ENCODE measurements around the gene GLUD2.
"Not testable (repeated sequence)": the region's sequence is repeated elsewhere in the genome, so short reads cannot be mapped to it uniquely, and the experiment has no call there.

Gene GLUD2

GRCh38 chrX:121047441-121048419 lies at the start of gene GLUD2:
GLUD2 (plus strand) TSS chrX:121047610; CDS start chrX:121047685, 75 bp downstream.
- peak in 1 of 2 donors; percentile 6 for DNase-seq (ENCODE audit: low read depth in 2 of 2)

- DNase-seq (ENCODE audit: low read depth in 2 of 2), result no peak
Measured at GRCh38 chrX:120999413-120999812, 48.0 kb upstream of the GLUD2 start.

- no peak for DNase-seq (ENCODE audit: low read depth in 2 of 2)
Measured at GRCh38 chrX:121000589-121000988, 46.8 kb upstream of the GLUD2 start.

- DNase-seq (ENCODE audit: low read depth in 2 of 2), result no peak
Measured at GRCh38 chrX:121008920-121009319, 38.5 kb upstream of the GLUD2 start.

GRCh38 chrX:121009764-121010163 lies 37.6 kb upstream of the GLUD2 start:
- DNase-seq (ENCODE audit: low read depth in 2 of 2), result no peak

GRCh38 chrX:121010218-121010617 lies 37.2 kb upstream of the GLUD2 start:
- DNase-seq (ENCODE audit: low read depth in 2 of 2), result no peak

GRCh38 chrX:121011254-121011653 lies 36.2 kb upstream of the GLUD2 start:
- no peak for DNase-seq (ENCODE audit: low read depth in 2 of 2)

GRCh38 chrX:121013897-121014455 lies 33.4 kb upstream of the GLUD2 start:
- DNase-seq (ENCODE audit: low read depth in 2 of 2), result no peak

GRCh38 chrX:121014826-121015225 lies 32.6 kb upstream of the GLUD2 start:
- no peak for DNase-seq (ENCODE audit: low read depth in 2 of 2)

GRCh38 chrX:121028419-121028818 lies 19.0 kb upstream of the GLUD2 start:
- DNase-seq (ENCODE audit: low read depth in 2 of 2), result no peak

GRCh38 chrX:121030083-121030482 lies 17.3 kb upstream of the GLUD2 start:
- no peak for DNase-seq (ENCODE audit: low read depth in 2 of 2)

- no peak for DNase-seq (ENCODE audit: low read depth in 2 of 2)
Measured at GRCh38 chrX:121032531-121032930, 14.9 kb upstream of the GLUD2 start.

GRCh38 chrX:121036137-121036536 lies 11.3 kb upstream of the GLUD2 start:
- DNase-seq (ENCODE audit: low read depth in 2 of 2), result no peak

GRCh38 chrX:121036951-121037350 lies 10.5 kb upstream of the GLUD2 start:
- no peak for DNase-seq (ENCODE audit: low read depth in 2 of 2)

- no peak for DNase-seq (ENCODE audit: low read depth in 2 of 2)
Measured at GRCh38 chrX:121050781-121051180, 3.4 kb downstream of the GLUD2 start.

GRCh38 chrX:121052122-121052521 lies 4.7 kb downstream of the GLUD2 start:
- DNase-seq (ENCODE audit: low read depth in 2 of 2), result no peak

- DNase-seq (ENCODE audit: low read depth in 2 of 2), result no peak
Measured at GRCh38 chrX:121062289-121062688, 14.9 kb downstream of the GLUD2 start.

- DNase-seq (ENCODE audit: low read depth in 2 of 2), result no peak
Measured at GRCh38 chrX:121064579-121064978, 17.2 kb downstream of the GLUD2 start.

GRCh38 chrX:121084247-121084646 lies 36.8 kb downstream of the GLUD2 start:
- DNase-seq (ENCODE audit: low read depth in 2 of 2), result not testable (repeated sequence)

GRCh38 chrX:121084903-121085611 lies 37.6 kb downstream of the GLUD2 start:
- no peak for DNase-seq (ENCODE audit: low read depth in 2 of 2)

GRCh38 chrX:121085612-121086010 lies 38.2 kb downstream of the GLUD2 start:
- DNase-seq (ENCODE audit: low read depth in 2 of 2), result no peak

GRCh38 chrX:121093011-121093410 lies 45.6 kb downstream of the GLUD2 start:
- no peak for DNase-seq (ENCODE audit: low read depth in 2 of 2)

All from stimulated activated CD4-positive, alpha-beta T cell treated with anti-CD3 and anti-CD28 coated beads, Interleukin-1b, Interleukin-23, amount 100 ng/mL, for 4 hours (primary cell).